ENCODE measurements around the gene ACOT7.

Gene ACOT7

DNA sequence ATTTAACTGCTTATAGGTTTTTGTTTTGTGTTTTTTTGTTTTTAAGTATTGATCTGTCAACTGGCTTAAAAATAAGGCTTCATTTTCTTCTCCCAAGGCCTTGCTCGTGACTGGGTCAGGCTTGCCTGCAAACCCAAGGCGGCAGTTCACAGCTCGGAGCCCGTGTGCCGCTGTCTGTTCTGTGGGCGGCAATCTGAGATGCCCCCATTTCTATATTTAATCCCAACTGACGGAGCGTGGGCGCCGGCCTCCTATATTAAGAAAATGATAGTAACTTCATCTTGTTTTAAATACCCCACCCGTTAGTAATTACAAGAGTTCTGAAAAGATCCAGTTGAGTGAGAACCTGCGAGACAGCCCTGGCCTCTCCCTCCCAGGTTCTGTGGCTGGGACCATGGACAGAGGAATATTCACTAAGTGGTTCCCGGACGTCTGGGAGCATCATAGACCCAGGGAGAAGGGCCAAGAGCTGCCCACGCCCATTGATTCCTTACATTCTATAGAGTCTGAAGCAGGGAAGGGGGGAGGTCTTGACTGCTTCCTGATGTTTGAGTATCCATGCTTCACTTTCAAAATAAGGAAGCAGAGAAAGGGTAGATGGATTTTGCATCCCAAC lies 90.1 kb downstream of the ACOT7 start:
- no peak for DNase-seq

- no peak for DNase-seq
Observed at GRCh38 chr1:6302568-6302967, 91.0 kb downstream of the ACOT7 start.

DNA sequence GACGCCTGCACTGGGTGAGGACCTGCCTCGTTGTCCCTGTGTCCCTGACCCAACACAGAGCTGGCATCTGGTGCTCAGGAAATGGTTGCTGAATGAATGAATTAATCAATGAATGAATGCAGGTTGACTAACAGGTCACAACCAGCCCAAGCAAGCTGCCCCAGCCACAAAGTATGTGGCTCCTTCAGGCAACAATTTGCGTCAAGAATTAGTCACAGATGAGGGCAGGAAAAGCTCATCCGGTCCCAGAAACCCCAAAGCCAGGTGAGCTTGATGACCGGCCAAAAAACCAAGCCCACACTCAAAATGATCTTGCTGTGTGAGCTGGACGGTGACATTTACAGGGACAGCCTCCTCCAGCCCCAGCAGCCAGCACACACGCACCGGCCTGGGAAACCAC lies 92.0 kb downstream of the ACOT7 start:
- no peak for DNase-seq

DNA sequence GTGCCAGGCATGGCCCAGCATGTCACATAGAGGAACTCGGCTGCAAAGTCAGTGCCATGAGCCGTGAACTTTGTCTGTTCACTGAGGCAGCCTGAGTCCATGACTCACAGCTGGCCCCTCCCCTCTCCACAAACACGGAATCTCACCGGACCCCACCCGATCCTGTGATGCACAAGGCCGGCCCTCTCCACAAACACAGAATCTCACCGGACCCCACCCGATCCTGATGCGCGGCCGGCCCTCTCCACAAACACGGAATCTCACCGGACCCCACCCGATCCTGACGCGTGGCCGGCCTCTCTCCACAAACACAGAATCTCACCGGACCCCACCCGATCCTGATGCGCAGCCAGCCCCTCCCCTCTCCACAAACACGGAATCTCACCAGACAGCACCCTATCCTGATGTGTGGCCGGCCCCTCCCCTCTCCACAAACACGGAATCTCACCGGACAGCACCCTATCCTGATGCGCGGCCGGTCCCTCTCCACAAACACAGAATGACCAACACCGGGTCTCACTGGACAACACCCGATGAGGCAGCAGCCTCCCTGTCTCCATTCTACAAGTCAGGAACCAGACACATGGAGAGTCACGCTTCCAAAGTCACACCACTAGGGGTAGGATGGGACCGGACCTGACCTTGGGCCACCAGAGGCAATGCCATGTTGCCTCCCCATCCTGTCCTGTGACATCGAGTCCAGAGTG lies 93.1 kb downstream of the ACOT7 start:
- no peak for DNase-seq

DNA sequence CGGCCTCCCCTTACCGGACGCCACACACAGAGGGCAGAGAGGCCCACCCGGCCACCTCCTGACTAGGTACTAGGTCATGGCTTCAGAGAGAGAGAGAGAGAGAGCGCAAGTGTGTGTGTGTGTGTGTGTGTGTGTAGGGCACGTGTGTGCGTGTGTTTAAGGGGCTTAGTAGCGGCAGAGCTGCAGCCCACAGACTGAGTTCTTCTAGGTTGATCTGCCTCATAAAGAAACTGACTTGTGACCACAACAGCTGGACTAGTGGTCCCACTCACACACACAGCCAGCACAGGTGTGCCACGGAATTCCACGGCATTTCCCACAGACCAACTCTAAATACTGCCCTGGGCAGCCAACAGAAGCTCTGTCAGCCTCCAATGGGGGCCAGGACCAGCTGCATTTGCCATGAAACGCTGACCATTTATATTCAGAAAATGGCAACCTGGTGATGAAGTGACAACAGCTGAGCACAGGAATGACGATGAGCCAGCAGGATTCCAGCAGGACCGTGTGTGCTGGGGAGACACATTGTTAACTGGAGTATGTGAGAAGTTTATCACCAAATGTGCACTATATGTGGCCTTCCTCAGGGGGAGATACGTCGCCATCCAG lies 93.9 kb downstream of the ACOT7 start:
- DNase-seq, result no peak

DNA sequence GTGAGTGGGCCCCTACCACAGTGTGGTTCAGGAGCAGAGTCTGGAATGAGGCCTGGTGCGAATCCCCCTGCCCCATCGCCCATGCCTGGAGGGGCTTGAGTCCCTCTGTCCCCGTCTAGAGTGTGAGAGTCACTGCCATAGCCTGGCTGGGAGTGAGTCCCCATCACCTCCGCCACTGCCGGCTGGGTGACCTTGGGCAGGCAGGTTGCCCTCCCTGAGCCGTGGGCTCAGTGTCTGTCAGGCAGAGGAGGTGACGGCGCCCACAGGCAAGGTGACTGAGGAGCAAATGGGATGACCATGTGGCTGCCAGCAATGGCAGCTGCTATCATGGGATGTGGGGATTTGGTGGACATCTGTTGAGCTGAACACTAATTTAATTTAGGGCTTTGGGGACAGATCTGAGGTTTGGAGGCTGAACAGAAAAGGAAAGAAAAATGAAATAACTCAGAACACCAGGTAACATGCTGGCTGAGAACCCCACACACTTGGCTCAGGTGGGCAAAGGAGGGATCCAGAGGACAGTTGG lies 94.6 kb downstream of the ACOT7 start:
- no peak for DNase-seq

GRCh38 chr1:6298530-6298929 lies 95.0 kb downstream of the ACOT7 start:
- DNase-seq, result no peak

DNA sequence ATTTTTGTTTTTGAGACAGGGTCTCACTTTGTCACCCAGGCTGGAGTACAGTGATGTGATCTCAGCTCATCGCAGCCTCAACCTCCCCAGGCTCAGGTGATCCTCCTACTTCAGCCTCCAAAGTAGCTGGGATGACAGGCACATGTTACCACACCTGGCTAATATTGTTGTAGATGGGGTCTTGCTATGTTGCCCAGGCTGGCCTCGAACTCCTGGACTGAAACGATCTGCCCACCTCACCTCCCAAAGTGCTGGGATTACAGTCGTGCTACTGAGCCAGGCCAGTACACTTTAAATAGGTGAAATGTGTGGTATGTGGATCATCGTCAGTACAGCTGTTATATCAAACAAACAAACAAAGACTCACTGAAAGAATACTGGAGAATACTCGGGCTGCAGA lies 97.7 kb downstream of the ACOT7 start:
- DNase-seq, result no peak

- no peak for DNase-seq
Observed at GRCh38 chr1:6294890-6295556, 98.5 kb downstream of the ACOT7 start.

DNA sequence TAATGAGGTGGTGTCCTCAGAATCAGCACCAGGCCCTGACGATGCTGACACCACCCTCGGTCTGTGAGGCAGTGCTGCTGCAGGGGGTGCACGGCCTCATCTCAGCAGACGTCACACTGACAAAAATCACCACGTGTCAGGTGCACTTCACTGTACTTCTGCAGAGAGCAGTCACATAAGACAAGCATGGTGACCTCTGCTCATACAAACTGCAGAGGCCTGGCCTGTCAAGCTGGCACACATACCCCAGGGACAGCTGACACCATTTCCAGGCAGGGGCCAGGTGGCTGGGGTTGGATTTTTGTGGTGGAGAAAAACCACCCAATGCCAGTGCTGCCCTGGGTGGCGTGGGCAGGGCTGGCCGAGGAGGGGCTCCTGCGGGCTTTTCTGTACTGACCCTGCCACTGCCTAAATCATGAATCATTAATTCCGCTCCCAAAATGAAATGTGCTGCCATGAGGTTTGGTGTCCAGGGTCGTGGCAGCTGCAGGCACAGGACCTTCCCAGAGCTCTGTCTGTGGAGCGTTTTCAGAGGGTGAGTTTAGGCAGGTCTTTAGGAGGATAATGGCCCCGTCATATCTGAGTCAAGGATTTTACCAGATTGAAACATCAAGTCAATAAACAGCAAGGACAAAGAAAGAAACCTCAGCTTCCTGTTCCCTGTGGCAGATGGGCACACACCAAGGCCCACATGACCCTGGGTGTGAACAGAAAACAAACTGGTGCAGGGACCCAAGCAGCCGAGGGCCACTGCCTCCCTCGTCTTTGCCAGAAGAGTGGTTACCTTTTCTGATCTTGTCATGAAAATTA lies 99.3 kb downstream of the ACOT7 start:
- no peak for DNase-seq

- DNase-seq, result no peak
Observed at GRCh38 chr1:6292102-6292501, 101.5 kb downstream of the ACOT7 start.

DNA sequence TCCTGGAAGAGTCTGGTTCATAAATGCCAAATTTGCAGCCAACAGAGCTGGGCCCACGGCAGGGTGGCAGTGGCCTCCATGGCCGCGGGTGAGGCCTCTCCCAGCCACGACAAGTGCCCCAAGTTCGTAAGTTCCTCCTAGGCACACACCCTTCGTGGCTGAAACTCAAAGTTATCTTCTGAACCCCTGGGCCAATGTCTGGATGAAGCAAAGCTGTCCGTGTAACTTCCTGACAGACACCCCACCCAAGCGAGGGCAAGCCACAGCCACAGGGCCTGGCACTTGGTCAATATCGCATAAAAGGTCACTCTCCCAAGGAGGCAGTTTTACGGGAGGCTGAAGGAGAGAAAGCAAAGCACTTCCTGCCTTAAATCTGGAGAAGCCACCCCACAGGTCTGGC lies 104.9 kb downstream of the ACOT7 start:
- no peak for DNase-seq

GRCh38 chr1:6288026-6288425 lies 105.5 kb downstream of the ACOT7 start:
- no peak for DNase-seq

- no peak for DNase-seq
Observed at GRCh38 chr1:6287431-6287886, 106.1 kb downstream of the ACOT7 start.

GRCh38 chr1:6287029-6287428 lies 106.5 kb downstream of the ACOT7 start:
- no peak for DNase-seq

- DNase-seq, result no peak
Observed at GRCh38 chr1:6286266-6286665, 107.3 kb downstream of the ACOT7 start.

DNA sequence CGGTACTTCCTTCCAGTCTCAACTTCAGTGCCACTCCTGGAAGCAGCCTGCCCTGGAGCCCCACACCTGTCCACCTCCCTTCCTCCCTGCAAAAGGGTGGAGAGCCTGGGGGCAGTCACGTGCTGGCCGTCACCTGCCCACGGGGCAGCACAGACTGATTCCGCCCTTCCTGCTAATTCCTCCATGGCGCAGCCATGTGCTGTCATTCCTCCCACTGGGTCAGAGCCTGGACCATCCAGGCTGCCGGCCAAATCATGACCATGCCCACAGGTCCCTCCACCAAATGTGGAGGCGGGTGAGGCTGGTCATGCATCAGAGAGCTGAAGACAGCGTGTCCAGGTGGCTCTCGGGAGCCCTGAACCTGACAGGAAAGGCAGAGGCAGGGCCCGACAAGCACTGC lies 108.2 kb downstream of the ACOT7 start:
- no peak for DNase-seq

DNA sequence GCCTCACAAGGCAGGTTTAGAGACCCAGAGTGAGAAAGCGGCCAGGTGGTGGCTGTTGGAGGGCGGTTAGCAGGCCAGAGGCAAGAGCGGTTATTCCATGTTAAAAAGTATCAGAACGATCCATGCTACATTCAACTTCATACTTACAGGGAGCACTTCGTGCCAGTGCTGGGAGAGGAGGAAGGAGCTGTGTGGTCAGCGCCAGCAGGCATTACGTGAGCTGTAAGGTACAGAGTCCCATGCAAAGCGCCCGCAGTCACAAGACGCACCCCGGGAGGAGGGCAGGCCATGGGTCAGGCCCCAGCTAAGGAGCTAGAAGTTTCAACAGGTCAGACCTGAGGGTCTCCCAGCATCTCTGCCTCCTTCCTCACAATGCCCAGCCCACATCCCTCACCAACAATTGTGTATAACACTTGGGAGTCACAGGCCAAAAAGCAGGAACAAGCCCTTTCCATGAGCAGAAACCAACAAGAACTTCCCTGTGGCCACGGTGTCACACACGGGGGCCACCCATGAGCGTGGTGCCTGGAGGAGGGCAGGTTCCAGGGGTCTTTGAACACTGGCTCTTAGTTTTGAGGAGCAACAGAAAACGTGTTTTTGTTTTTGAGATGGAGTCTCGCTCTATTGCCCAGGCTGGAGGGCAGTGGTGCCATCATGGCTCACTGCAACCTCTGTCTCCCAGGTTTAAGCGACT lies 110.8 kb downstream of the ACOT7 start:
- DNase-seq, result no peak

DNA sequence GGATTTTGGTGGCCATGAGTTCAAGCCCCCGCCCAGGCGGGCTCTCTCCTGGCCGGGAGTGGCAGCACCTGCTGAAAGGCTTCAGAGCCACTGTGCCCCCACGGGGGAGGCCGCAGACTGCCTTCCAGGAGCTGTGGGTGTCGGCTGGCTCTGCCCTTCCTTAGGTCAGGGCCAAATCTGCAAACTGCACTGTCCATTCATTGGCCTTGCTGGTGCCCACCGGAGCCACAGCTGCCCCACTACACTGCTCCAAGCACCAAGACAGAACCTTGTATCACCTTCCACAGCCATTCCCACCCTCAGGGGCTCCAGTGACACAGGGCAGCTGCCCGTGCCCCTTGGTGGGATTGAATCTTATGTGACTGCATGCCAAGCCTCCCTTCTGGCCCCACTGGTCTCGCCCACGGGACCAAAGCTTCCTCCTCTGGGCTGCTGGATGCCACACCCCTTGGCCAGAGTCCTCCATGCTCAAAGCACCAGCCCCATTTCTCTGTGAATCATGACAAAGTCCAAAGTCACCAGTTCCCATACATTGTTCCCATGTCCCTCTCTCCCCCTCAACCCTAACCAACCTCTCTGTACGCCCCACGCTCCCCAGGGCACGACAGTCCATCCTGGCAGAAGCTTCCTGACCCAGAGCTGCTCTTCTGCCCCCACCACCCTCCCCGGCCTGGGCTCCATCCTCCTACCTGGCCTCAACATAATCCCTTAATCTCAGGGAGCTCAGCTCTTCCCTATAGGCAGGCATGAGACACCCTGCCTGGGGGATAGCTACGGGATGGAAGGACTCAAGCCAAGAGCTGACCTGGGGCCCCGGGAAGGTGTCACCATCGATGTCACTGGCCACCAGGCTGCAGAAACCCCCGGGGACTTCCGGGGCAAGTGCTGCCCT lies 111.8 kb downstream of the ACOT7 start:
- DNase-seq, result no peak

DNA sequence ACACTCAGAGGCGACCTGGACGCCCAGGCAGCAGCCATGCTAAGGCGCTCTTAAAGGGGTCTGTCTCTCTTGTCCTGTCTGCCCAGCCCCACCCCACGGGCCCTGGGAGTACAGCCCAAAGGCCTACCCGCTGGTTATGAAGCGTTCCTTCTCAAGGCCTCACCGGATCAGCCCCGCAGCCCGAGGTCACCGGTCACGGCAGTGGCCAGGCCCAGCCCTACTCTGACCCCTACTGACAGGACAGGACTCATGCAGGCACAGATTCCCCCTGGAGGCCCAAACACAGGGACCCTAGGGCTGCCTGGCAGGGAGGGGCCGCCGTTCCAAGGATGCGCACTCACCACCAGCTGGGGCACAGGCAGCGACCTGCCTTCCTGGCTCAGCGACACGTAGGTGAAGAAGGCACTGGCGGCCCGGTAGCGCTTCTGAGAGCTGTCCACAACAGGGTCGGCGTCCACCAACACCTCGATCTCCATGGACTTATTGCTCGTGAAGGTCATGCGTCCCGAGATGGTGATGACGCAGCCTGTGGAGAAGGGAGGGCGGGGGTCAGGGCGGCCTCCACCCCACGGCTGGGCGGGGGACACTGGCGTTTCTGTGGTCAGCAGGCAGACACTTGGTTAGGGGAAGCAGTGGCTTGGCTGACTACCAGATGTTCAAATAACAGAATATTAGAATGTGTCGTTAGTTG lies 112.7 kb downstream of the ACOT7 start:
- no peak for DNase-seq
